HG03565 (cell line): ENCODE results near the gene AURKA.
"Not testable (repeated sequence)": the region's sequence is repeated elsewhere in the genome, so short reads cannot be mapped to it uniquely, and the experiment has no call there.

Source experiments
- ATAC-seq: cut with Tn5 transposase; IDR thresholded peaks from one replicate; pipeline ENCODE4 v1.9.1; 2021; ENCODE audit warnings: mild to moderate bottlenecking, moderate library complexity; ENCODE audit not compliant: unreplicated experiment

The AURKA gene

DNA sequence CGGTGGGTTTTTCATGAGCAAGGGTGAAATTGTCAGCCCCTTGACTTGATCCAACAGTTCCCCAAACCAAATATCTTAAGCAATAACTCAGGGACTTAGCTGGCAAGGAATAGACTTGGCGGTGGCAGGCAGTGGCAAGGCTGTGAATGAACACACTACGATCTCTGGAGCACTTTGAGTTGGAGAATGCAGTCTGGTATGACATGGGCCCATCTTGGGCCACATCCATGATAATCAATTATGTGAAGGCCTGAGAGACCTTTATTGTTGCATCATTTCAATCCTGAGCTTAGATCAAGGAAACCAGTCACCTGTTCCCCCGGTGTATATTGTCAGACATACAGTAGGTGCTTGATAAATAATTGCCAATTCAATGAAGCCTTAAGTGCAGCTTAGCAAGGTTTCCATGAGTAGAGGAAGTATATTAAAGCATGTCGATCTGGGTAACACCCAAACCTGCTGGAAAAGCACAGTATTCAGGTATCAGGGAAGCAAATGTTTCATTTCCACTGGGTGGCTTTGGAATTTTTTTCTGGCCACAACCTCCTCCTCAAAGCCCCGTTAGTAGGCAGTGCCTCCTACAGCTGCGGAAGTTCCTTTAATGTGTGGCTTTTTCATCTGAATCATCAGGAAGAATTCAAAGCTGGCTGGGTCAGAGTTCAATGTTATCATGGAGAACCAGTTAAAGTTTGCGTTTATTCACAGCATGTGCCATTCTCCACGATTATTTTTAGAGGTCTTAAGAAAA lies 30.2 kb upstream of the AURKA start:
- ATAC-seq = no peak

DNA sequence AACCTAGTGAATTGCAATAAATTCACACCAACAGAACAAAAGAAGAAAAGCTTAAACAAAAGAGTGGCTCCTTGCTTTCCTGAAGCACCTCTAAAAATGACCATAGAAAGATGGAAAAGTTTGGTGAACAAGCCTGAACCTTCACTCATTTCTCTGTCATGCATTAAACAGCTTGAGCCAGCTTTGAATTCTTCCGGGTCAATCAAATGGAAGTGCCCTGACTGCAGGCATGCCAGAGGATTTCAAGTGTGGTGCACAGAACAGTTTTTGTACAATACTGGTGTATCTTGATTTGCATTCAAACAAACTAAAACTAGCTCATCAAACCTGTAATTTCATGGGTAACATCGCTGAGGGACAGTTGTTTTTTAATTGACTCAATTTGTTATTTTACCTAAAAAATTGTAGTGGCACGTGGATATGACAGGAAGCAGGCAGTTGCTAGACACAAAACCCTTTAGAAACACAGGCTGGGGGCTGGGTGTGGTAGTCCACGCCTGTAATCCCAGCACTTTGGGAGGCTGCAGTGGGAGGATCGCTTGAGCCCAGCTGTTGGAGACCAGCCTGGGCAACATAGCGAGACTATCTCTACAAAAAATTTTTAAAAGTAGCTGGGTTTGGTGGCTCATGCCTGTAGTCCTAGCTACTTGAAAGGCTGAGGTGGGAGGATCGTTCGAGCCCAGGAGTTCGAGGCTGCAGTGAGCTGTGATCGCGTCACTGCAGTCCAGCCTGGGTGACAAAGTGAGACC lies 29.1 kb upstream of the AURKA start:
- no peak for ATAC-seq

GRCh38 chr20:56420028-56420427 lies 28.0 kb upstream of the AURKA start:
- no peak for ATAC-seq

DNA sequence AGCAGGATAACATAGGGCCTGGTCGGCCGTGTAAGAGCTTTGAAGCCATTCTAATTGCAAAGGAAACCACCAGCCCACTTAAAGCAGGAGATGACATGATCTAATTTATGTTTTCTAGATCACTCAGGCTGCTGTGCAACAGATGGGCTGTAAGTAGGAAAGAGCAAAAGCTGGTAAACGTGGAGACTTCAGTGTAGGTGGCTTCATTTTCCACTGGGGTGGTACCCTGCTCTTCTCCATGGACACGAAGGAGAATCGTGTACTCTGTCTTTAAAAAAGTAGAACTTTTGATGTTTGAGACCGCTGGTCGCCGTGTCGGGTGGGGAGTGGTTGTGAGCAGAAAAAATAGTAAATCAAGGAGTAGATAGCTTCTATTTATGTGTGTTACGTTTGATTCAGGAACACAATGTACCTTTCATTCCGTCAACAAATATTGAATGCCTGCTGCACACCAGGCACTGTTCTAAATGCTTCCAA lies 26.4 kb upstream of the AURKA start:
- ATAC-seq = no peak

DNA sequence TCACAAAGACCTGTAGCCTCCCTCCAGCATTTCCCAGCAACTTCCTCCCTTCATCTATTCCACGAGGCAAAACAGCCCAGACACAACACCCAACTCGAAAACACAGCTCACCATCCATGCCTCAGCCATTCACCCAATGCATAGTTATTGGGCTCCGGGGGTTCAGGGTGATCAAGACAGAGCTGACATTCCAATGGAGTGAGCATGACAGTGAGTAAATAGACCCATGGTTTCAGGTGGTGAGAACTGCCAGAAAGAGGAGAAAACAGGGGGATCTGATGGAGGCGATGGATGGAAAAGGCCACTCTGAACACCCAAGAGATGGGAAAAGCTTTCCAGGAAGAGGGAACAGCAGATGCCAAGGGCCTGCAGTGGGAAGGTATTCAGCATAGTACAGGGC lies 25.9 kb upstream of the AURKA start:
- no peak for ATAC-seq

DNA sequence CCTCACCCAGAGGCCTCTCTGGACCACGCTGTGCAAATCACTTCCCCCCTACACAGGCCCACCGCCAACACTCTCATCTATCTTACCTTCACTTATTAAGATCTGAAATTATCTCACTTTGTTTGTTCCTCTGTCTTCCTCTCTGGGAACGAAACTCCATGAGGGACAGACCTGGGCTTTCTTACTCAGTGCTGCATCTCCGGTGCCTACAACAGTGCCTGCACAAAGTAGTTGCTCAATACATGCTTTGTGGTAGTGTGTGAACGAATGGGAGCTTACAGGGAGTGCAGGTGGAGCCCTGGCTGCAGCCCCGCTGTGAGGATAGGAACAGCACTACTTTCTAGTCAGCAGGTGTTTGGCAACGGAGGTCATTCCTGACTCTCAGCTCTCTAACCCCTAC lies 25.4 kb upstream of the AURKA start:
- no peak for ATAC-seq

- ATAC-seq = no peak
Observed at GRCh38 chr20:56414842-56415765, 23.1 kb upstream of the AURKA start.

GRCh38 chr20:56412949-56413348 lies 20.9 kb upstream of the AURKA start:
- ATAC-seq = no peak

- no peak for ATAC-seq
Observed at GRCh38 chr20:56412473-56412790, 20.4 kb upstream of the AURKA start.

DNA sequence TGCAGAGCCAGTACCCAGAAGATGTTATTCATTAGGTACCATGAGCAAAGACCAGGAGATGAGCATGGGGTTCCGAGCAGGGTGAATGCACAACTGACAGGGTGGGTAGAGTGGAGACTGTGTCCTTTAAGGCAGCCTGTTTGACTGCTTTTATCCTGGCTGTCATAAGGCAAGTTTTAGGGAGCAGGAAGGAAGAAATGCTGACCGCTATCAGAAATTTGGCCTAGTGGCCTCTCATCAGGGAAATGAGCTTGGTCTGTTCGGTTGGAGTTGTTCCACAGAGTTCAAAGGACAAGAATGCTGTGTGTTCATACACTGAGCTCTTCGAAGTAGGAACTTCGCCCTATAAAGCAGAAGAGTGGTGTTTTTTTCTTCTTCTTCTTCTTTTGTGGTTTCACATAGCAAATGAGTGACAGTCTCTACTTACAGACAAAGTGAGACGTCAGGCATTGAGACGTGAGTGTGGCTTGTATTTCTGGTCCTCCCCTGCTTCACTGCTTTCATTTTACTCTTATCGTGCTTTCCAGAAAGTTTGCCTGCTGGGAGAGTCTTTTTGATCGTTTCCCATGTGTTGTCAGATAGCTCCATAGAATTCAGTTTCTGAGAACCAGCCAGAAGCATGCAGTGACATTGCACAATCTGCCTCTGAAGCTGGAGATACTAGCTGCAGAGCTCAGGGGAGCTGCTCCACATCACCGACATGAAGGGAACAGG lies 19.9 kb upstream of the AURKA start, which contains the start of gene CASS4:
TSS of gene CASS4 (plus strand) at position 502 of the 714 bp plus-strand sequence. CDS start at position 701, 199 bp downstream.
- ATAC-seq = peak; percentile 46

DNA sequence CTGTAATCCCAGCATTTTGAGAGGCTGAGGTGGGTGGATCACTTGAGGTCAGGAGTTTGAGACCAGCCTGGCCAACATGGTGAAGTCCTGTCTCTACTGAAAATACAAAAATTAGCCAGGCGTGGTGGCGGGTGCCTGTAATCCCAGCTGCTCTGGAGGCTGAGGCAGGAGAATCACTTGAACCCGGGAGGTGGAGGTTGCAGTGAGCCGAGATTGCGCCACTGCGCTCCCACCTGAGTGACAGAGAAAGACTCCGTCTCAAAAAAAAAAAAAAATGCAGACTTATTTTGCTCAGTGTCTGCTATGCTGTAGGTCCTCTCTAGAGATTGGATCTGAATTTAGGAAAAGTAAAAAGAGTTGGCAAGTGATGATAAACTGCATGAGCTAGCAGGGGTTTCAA lies 19.3 kb upstream of the AURKA start:
- not testable (repeated sequence) for ATAC-seq

- no peak for ATAC-seq
Observed at GRCh38 chr20:56409956-56410355, 17.9 kb upstream of the AURKA start.

- ATAC-seq = no peak
Observed at GRCh38 chr20:56409521-56409920, 17.5 kb upstream of the AURKA start.

DNA sequence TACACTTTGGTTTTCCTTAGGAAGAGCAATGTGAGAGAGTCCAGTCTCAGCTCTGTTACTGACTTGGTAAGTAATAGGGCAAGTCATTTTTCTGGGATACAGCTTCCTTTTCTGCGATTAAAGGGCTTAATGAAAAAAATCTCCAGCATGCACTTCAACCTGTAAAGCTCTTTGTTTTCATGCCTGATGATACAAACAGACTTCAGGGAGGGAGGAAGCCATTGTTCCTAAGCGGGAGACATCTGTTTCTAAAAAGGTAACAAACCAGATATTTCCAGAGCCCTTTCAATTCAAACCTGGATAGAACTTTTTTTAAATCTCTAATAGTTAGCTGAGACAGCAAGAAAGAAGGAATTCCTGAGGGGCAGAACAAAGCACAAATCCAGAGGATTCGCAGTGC lies 14.9 kb upstream of the AURKA start:
- ATAC-seq = no peak

DNA sequence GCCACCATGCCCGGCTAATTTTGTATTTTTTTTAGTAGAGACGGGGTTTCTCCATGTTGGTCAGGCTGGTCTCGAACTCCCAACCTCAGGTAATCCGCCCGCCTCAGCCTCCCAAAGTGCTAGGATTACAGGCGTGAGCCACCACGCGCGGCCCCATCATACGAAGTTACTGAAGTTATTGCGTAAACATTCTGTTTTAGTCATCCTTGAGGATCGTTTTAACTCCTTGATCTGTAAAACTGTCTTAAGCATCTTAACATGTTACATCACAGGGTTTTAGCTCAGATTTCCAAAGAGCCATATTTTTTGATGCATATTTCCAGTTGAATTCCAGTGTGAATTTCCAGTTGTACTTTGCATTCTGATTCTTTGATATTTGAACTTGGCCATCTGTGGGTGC lies 13.3 kb upstream of the AURKA start:
- not testable (repeated sequence) for ATAC-seq

- ATAC-seq = no peak
Observed at GRCh38 chr20:56403465-56403864, 11.4 kb upstream of the AURKA start.

DNA sequence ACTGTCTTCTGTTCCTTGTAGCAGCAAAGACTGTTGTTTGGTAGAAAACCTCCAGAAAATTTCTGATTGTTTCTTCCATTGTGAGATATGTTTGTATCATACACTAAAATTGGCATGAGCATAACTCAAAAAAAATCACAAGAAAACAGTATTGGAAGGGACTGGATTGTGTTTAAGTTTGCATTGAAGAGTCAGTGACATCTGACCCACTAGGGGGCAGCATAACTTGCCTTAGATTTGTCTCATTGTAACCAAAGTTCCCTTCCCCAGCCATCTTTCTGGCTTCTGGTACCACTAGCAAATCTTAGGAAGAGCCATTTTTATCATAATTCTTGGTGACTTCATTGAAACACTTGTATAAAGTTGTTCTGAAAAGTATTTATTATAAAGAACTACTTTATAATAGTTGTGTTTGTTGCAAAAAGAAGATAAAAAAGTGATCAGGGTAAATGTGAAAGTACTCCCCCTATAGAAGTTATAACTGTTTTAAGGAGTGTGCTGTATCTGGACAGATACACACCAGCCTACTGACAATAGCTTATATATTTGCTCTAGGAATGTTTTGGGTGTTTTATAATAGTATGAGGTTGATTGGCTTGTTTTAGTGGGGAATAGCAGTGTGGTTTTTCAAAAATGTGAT lies 8.1 kb upstream of the AURKA start:
- ATAC-seq = peak; percentile 64

GRCh38 chr20:56395166-56395565 lies 3.2 kb upstream of the AURKA start:
- ATAC-seq = no peak

DNA sequence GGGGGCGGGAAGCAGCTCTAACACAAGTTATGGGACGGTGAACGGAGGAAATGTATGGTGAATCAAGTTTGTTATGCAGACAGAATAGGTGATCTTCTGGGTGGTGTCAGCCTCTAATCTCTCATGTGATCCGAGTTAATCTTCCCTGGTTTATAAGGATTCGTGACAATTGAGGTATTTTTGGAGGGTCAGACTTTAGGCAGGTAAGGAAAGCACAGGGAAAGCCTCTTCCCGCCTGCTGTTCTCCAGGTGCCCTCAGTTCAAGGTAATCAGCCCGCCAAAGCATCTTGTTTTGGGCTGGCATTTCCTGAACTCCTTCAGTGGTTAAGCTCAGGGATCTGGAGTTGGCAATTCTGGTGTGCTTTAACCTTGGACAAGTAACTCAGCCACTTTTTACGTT lies 1.6 kb upstream of the AURKA start:
- ATAC-seq = no peak

GRCh38 chr20:56392881-56393482 lies 967 bp upstream of the AURKA start:
- no peak for ATAC-seq
